NCI-H2171 (cell line): Measurements from ENCODE around the gene KL.

Experiments
- DNase-seq: peaks from one replicate; lab custom pipeline; 2025; lab: John Stamatoyannopoulos, UW

The KL gene

GRCh38 chr13:33081666-33082065 is 65.4 kb downstream of the KL start:
- no peak for DNase-seq

GRCh38 chr13:33083054-33083453 is 66.8 kb downstream of the KL start:
- no peak for DNase-seq

- DNase-seq: no peak
Observed at GRCh38 chr13:33087091-33087490, 70.9 kb downstream of the KL start.

- DNase-seq: no peak
Observed at GRCh38 chr13:33087790-33088189, 71.6 kb downstream of the KL start.

- DNase-seq: no peak
Observed at GRCh38 chr13:33089311-33089710, 73.1 kb downstream of the KL start.

GRCh38 chr13:33090755-33091414 is 74.7 kb downstream of the KL start:
- DNase-seq: no peak

GRCh38 chr13:33091415-33091774 is 75.2 kb downstream of the KL start:
- DNase-seq: no peak

GRCh38 chr13:33092073-33092987 is 76.1 kb downstream of the KL start:
- DNase-seq: no peak

GRCh38 chr13:33096886-33097605 is 80.8 kb downstream of the KL start:
- no peak for DNase-seq

GRCh38 chr13:33099860-33100259 is 83.6 kb downstream of the KL start:
- DNase-seq: no peak

- DNase-seq: no peak
Observed at GRCh38 chr13:33100886-33101285, 84.7 kb downstream of the KL start.

- no peak for DNase-seq
Observed at GRCh38 chr13:33101835-33102234, 85.6 kb downstream of the KL start.

GRCh38 chr13:33103457-33103856 is 87.2 kb downstream of the KL start:
- no peak for DNase-seq

GRCh38 chr13:33105387-33106005 is 89.3 kb downstream of the KL start:
- DNase-seq: no peak

GRCh38 chr13:33106656-33107360 is 90.6 kb downstream of the KL start:
- DNase-seq: no peak

- DNase-seq: no peak
Observed at GRCh38 chr13:33107361-33107760, 91.1 kb downstream of the KL start.

- no peak for DNase-seq
Observed at GRCh38 chr13:33108620-33109019, 92.4 kb downstream of the KL start.

GRCh38 chr13:33109271-33109697 is 93.1 kb downstream of the KL start:
- DNase-seq: no peak

- DNase-seq: no peak
Observed at GRCh38 chr13:33109801-33110200, 93.6 kb downstream of the KL start.

- no peak for DNase-seq
Observed at GRCh38 chr13:33110386-33110712, 94.1 kb downstream of the KL start.

GRCh38 chr13:33110713-33111413 is 94.6 kb downstream of the KL start:
- no peak for DNase-seq
